Epidermal melanocyte (primary cell): ENCODE results near the gene DTX4.

Experiments
- DNase-seq: peaks from one replicate; pipeline ENCODE4 v3.0.0; 2011; ENCODE audit warnings: low spot score; ENCODE audit not compliant: insufficient read length

DTX4 gene

DNA sequence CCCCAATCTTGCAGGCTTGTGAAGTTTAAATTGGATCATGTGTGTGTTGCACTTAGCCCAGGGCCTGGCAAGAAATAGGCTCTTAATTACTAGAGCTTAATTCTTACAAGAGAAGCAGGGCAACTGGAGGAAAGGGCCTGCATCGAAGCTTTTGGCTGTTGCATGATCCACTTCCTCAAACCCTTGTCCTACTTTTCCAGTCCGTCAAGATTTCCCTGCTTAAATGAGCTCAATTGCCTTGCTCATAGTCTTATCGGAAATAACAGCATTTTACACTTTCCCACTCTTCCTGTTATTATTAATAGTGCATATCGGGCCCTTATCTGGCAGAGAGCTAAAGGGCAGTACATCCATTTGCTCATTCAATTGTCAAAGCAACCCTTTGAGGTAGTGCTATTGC is 18.1 kb downstream of the DTX4 start:
- no peak for DNase-seq

DNA sequence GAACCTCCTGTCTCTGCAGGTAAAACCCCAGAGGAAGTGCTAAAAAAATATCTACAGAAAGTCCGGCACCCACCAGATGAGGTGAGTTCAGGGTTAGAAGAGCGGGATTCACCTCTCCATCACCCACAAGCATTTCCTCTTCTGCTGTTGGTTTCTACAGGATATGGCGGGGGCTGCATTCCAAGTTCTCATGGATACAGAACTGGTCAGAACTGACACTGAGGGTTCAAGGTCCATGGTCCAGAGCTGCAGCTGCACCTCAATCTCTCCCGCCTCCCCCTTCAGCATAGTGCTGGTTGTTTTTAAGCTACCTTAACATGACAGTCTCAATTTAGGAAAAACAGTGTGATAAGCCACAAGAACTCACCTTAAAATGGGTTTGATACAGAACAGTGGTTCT is 19.2 kb downstream of the DTX4 start:
- DNase-seq = no peak

DNA sequence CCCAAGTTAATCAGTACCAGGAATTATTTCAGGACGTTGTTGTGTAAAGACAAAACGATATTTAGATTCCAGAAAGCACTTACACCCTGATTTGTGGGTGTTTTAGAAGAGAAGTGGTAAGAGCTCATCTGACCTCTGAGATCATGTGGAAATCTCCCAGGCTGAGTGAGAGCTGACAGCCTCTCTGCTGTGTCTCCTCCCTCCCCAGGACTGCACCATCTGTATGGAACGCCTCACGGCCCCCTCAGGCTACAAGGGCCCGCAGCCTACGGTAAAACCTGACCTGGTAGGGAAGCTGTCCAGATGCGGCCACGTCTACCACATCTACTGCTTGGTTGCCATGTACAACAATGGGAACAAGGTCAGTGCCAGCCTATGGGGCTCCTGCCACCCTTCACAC is 20.0 kb downstream of the DTX4 start:
- no peak for DNase-seq

DNA sequence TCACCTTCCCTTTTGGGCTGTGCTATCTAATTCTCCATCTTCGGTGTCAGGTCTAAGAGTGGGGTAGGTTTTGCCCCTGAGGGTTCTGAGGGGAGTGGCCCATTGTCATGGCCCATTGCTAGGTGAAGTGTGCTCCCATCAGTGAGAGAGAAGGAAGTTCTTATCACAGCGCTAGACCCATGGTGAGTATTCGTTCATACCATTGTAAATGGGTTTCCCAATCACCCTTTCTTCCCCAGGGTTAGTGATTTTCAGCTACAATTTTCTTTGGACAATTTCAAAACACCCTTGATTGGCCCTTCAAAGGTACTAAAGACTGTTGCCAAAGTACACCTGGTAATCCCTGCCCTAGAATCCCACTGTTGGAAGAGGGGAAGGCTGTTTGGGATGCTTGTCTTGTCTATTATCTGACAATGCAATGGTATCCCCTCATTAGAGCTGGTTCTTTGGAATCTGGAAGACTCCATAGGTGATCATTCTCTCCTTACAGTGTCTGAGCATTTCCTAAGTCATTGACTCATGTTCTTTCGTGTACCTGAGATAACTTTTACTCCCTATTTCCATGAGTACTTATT is 20.6 kb downstream of the DTX4 start:
- DNase-seq = no peak

DNA sequence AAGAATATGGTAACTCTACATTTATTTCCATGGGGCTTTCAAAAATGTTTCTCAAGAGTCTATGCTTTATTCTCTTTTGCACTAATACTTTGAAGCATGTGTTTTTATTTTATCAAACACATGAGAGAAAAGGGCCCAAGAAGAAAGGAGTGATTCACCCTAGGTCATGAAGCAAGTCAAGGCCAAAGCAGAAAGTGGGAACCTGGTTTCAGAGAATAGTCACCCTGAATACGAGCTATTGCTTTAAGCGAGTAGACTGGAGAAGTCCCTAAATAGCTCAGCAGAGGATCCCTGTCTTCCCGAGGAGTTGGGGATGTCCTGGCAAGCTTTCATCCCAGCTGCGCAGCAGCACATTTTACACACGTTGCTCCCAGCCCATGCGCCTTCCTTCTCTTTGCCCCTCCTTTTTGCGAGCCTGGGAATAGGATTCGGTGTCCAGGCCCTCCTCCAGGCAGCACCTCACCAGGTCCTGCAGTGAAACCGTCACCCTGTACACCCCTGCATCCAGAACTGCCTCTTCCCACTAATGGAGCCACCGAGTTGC is 21.7 kb downstream of the DTX4 start:
- DNase-seq = no peak

- no peak for DNase-seq
These were observed 23.7 kb downstream of the DTX4 start for GRCh38 chr11:59195586-59195985.

- DNase-seq = no peak
These were observed 24.8 kb downstream of the DTX4 start for GRCh38 chr11:59196777-59197176.

DNA sequence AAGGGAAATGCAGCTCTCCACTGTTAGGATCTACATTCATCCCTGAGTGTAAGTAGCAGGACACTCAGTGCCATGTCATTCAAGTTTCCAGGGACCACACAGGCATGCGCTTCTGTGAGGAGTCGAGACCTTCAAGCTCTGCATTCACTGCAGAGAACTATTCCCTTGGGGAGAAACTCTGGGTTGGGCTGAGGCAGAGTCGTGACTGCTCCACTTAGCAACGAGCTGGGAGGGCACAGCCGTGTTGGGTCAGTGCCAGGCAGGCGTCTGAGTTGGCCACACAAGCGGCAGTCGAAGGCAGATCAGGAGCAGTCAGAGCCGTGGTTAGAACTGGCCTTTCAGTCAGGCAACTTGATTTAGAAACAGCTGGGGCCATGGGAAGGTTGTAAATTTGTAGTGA is 26.1 kb downstream of the DTX4 start:
- peak; percentile 87 for DNase-seq

DNA sequence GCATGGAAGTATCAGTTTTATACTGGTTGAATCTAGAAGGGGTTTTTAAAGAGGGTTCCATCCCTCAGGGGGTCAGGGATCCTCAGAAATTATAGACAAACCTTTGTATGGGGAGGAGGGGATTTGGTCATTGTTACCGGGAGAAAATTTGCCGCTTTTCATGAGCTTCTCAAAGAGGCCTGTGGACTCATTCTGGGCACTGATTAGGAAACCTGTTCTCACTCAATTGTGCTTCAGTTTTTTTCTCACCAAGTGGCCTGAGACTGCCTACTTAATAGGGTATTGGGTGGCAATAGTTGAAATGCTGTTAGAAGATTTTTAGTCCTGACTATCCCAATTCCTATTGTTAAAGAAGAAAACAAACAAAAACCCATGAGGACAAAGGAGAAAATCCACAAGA is 26.8 kb downstream of the DTX4 start:
- no peak for DNase-seq

DNA sequence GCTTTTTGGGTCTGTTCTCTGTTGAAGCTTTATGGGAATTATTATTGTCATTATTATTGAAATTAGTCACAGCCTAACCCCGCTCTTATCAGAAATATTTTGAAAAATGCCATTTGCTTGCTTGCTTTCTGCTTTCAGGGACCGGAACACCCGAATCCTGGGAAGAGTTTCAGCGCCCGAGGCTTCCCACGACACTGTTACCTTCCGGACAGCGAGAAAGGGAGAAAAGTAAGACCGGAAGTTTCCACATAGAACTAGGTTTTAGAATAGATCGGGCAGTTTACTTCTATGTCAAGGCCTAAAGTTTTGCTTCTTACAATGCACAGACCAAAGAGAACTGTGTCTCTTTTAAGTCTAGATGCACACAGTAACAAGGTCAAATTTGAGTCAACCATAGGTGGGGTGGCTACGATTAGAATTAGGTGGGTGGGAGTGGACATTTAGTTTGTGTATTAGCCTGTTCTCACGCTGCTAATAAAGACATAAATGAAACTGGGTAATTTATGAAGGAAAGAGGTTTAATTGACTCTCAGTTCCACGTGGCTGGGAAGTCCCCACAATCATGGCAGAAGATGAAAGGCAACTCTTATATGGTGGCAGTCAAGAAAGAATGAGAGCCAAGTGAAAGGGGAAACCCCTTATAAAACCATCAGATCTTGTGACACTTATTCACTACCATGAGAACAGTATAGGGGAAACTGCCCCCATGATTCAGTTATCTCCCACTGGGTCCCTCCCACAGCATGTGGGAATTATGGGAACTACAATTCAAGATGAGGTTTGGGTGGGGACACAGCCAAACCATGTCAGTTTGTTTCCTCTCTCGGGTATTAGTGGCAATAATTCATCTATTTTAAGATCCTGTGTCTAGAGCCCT is 27.9 kb downstream of the DTX4 start:
- DNase-seq = no peak

- no peak for DNase-seq
These were observed 28.5 kb downstream of the DTX4 start for GRCh38 chr11:59200423-59200746.

GRCh38 chr11:59201353-59201752 is 29.4 kb downstream of the DTX4 start:
- DNase-seq = no peak

- DNase-seq = no peak
These were observed 32.8 kb downstream of the DTX4 start for GRCh38 chr11:59204746-59205145.

- no peak for DNase-seq
These were observed 33.7 kb downstream of the DTX4 start for GRCh38 chr11:59205648-59206047.

GRCh38 chr11:59206635-59207034 is 34.7 kb downstream of the DTX4 start:
- no peak for DNase-seq

- no peak for DNase-seq
These were observed 36.1 kb downstream of the DTX4 start for GRCh38 chr11:59207988-59208451.

DNA sequence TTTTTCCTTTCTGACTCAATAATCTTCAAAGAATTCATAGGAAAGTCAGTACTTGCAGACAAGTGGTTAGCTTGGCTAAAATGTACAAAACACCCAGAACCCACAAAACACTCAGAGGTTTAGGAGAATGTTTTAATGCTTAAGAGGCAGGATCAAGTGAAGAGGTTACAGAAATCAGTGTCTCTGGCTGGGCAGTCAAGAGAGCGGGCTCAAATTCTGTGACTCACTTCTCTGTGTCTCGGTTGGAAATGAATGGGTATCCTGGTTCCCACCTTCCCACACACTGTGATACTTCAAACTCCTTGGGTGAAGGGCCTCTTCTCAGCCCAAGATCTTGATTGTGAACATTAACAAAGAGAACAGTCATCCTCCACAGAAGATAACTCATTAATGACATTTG is 37.0 kb downstream of the DTX4 start:
- no peak for DNase-seq

- no peak for DNase-seq
These were observed 40.3 kb downstream of the DTX4 start for GRCh38 chr11:59212222-59212621.

DNA sequence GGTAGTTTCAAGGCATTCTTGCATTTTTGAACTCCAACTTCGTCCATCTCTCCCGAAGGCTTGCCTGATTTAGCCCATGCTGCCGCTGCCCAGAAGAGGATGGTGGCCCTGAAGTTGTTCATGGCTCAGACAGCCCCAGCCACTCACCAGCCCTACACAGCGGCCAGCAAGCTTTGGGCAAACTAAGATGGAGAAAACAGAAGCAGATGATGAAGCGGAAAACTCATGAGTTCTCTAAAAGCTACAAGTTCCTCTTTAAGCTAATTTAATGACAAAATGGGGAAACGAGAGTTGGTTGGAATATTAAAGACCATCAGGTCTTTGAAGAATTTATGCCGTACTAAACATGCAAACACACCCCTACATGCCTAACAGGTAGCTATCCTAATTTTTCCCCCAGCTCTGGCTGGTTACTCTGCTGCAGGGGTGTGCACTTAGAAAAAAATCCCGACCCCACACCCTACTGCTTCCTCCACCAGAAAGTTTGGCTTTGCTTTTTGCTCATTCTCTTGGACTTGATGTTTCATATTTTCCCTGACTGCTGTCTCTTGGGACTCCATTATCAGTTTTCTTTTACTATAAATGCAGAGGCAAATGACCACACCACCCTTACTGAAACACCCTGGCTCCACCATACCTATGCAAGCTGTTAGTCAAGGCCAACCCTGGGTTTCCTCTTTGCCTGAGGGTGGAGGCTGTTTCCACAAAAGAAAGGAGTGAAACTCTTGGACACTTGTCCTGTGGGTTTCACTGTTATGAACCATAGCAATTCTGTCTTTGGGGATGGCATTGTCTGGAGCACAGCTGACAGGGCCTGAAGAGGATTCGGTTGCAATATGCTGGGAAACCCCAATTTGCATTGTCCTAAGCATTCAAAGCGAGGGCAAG is 41.1 kb downstream of the DTX4 start, which contains the start of gene MPEG1:
MPEG1 (minus strand) TSS at position 184 of the 888 bp plus-strand sequence; CDS start at position 122, 62 bp downstream.
- DNase-seq = no peak

DNA sequence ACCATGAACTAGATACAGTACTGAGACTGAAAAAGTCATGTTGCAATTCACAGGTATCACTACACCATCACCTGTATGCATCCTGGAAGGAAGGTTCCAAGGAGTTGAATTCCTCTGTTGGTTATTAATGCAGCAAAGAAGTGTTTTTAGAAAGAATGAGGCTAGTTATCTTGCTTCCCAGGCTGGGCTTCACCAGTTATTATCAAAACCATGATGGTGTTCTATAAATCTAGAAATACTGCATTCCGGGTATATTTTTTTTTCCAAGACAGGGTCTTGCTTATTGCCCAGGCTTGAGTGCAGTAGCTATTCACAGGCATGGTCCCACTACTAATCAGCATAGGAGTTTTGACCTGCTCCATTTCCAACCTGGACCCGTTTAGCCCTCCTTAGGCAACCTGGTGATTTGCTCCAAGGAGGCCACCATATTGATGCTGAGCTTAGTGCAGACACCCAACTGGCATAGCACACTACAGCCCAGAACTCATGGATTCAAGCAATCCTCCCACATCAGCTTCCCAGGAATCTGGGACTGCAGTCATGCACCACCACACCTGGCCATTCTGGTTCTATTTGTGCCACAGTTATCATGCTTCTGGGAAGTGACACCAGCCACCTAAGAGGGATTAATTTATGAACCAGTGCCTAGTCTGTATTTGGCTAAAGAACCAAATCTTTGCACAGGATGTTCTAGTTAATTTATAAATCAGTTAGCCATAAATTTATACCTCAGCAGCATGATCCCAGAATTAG is 42.4 kb downstream of the DTX4 start:
- no peak for DNase-seq
